GM10248 (cell line): ENCODE data around the gene FDX1.

Experiments
- CTCF ChIA-PET: fragments of 300-600 bp; sonication (Branson Sonifier 250); formaldehyde crosslinking; extraction: SDS; loops from one replicate; lab custom pipeline; 2021; ENCODE audit warnings: antibody characterized with exemption; lab: Yijun Ruan, JAX
- POLR2A ChIA-PET: fragments of 350-650 bp; sonication (Branson Sonifier 250); formaldehyde crosslinking; extraction: SDS; loops from one replicate; lab custom pipeline; 2020; ENCODE audit warnings: antibody characterized with exemption; lab: Yijun Ruan, JAX
- DNase-seq: peaks from one replicate; pipeline ENCODE4 v3.0.0; 2012; ENCODE audit errors: extremely low spot score
- TF ChIP-seq, protein P1 (sequence below): IDR thresholded peaks from 2 replicates; pipeline ENCODE4 v1.5.1; 2012; ENCODE audit warnings: mild to moderate bottlenecking, low read depth; ENCODE audit errors: extremely low read depth, missing control alignments, control extremely low read depth

The FDX1 gene

DNA sequence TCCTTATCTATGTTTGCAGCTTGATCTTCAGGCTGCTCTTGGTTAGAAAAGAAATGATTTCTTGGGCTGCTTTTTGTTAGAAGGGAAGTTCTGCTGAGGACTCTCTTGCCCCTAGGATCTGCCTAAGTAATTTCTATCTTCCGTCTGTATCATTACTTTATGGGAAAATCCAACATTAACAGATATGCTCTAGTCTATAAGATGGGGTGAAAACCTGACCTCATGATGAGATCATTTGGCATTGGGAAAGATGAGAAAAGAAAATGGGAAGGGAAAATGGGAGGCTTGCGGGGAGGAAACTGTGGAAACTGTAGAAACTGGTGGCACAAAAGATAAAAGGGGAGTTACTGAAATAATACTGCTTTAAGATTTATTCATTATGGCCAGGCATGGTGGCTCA is 63.6 kb downstream of the FDX1 start:
- POLR2A ChIA-PET = no interaction called here
- CTCF ChIA-PET = no interaction called here
- no peak for DNase-seq
- TF ChIP-seq, protein P1, sequence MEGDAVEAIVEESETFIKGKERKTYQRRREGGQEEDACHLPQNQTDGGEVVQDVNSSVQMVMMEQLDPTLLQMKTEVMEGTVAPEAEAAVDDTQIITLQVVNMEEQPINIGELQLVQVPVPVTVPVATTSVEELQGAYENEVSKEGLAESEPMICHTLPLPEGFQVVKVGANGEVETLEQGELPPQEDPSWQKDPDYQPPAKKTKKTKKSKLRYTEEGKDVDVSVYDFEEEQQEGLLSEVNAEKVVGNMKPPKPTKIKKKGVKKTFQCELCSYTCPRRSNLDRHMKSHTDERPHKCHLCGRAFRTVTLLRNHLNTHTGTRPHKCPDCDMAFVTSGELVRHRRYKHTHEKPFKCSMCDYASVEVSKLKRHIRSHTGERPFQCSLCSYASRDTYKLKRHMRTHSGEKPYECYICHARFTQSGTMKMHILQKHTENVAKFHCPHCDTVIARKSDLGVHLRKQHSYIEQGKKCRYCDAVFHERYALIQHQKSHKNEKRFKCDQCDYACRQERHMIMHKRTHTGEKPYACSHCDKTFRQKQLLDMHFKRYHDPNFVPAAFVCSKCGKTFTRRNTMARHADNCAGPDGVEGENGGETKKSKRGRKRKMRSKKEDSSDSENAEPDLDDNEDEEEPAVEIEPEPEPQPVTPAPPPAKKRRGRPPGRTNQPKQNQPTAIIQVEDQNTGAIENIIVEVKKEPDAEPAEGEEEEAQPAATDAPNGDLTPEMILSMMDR = no peak

DNA sequence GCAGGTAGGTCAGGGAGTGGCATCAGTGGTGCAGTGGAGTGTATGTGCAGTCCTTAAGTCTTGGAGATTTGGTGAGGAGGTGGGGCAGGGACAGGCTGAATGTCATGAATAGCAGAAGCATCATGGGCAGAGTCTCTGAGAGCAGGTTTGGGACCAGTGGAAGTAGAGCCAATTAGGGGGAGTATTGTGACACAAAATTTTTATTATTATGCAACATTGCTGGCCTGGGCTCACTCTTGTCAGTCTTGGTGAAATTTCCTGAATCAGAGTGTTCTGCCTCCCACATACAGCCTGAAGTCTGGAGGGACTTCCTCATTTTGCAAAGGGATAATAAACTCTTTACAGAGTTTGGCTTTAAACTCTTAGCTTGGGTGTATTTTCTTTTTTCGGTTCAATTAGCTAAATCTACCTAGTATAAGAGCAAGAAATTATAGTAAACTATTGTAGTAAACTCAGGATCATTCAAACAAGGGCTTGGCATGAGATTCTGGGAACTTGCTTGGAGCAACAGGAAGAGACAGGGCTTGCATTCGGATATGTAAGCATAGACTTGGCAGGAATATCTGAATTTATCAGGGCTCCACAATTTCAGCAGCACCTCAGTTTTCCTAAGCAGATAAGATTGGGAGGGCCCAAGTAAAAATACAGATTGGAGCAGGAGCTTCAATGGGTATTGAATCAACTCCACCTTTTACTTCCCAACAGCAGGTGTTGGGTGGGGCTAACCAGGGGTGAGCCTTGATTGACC is 67.7 kb downstream of the FDX1 start:
- no peak for DNase-seq
- TF ChIP-seq, protein P1 = no peak
- CTCF ChIA-PET = interaction anchor here (1.3 kb wide), 1 partner anchor 12 kb away, joined by 5 read pairs; no protein-coding TSS in a partner anchor
- POLR2A ChIA-PET = no interaction called here

DNA sequence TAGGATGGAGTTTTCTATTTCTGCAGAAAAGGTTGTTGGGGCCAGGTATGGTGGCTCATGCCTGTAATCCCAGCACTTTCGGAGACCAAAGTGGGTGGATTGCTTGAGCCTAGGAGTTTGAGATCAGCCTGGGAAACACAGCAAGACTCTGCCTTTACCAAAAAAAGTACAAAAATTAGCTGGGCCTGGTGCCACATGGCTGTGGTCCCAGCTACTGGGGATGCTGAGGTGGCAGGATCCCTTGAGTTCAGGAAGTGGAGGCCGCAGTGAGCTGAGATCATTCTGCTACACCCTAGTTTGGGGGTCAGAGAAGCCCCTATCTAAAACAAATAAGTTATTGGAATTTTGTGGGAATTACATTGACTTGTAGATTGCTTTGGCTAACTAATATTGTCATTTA is 71.7 kb downstream of the FDX1 start:
- ChIA-PET CTCF (no interaction called here), POLR2A (no interaction called here)
- TF ChIP-seq, protein P1 = no peak
- no peak for DNase-seq

DNA sequence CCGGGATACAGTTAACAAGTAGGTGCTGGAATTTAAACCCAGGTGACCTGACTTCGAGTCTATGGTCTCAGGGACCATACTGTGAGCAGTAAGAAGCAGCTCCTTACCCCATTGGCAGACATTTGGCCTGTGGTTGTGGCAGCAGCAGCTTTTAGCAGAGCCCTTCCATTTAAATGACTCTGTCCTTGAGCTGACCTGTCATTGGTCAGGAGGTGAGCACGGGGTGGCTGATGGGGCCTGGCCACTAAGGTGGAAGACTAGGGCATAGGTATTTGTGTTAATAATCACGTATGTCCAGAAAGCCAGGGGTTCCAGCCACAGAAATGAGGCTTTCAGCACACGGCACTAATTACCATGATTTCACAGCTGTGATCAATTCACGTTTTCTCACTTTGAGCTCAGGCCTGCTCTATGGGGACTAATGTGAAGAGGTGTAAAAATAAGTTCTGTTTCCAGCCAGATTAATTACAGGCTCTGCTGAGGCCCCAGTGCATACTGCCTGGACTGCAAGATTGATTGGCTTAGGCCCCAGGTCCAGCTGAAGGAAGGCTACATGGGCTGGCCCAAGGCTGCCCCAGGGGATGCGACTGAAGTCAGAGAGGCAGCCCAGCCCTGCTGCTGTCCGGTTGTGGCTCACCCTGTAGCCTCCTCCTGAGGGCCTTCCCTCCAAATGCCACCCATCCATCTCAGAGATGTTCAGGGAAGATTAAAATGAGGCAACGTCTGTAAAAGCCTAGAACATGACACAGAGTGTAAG is 76.0 kb downstream of the FDX1 start:
- CTCF ChIA-PET = interaction anchor here (0.9 kb wide), 1 partner anchor 14 kb away, joined by 4 read pairs; no protein-coding TSS in a partner anchor
- POLR2A ChIA-PET = no interaction called here
- no peak for DNase-seq

DNA sequence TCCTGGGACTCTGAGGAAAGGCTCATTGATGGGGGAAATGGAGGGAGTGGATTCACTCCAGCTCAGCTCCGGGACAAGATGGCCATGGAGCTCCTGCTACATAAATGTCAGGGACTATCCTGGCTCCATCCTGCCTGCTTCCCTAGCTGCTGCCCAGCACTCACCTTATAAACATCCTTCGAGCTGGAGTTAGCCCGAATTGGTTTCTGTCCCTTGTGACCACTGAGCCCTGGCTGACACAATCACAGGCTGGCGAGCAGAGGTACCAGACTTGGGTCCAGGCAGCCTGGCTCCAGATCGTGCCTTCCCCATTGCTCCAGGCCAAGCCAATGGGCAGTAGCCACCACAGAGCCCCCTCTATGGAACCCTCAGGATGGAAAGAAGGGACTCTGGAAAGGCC is 77.6 kb downstream of the FDX1 start:
- no peak for DNase-seq
- TF ChIP-seq, protein P1 = no peak
- CTCF ChIA-PET = interaction anchor here (1.1 to 1.6 kb wide), 2 partner anchors 9 to 72 kb away, joined by 3 to 5 read pairs; no protein-coding TSS in a partner anchor
- POLR2A ChIA-PET = no interaction called here

More for the DNA sequence above, 76.0 kb downstream of the FDX1 start:
- TF ChIP-seq, protein P1 = no peak

DNA sequence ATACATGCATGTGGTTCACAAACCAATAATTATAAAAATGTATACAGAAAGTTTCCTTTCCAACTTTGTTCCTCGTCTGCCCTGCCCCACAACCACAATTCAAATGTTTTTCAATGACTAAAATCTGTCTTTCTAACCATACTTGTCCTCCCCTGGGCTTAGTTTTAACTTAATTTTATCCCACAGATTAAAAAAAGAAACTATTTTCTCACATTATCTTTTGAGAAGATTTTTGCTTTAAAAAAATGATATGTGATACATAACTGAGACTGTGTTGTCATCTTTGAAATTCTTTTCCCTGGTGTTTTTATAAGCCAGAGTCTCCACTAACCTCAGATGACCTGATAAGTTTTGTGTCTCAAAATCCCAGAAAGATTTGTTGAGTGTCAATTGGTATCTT is 79.0 kb downstream of the FDX1 start:
- CTCF ChIA-PET = no interaction called here
- no peak for DNase-seq
- POLR2A ChIA-PET = no interaction called here
- TF ChIP-seq, protein P1 = no peak
